Measurements from ENCODE around the gene URB2. TPM values are rescaled to one million over a fixed set of nuclear protein-coding genes. Genes with fewer than 3 reads are reported as not detected.

The URB2 gene
- total RNA-seq, 4 donors from 2014 or later: 2.6 to 6.5 (median 3.2) TPM

DNA sequence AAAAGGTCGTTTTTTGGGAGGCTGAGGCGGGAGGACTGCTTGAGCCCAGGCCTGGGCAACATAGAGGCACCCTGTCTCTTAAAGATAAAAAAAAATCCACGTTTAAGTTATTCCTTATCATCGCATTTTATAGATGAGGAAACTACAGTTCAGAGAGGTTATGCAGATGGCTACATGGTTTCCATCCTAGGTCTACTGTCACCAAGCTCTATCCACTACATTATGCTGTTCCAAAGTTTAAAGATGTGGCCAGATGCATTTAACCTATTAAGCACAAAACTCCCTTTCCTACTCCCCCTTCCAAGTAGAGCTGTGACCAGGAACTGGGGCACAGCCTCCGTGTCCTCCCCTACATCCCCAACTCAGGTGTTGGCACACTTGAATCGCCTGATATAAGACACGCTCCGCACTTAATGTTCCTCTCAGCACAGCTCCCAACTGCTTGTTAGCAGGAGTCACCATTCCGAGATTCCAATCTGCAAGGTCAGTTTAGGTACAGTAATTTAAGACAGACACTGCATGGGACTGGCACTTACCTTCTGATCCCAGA lies 1.5 kb upstream of the URB2 start:
- in situ Hi-C loops (cut with MboI; ENCODE audit: low pct_ligation_motif_present in 1 of 4, low pct_unique_long_range_greater_than_20kb in 1 of 4, low sequenced_read_pairs in 3 of 4): loop anchor here in 2 of 4 donors (10.0 kb wide), 2 partner anchors 50 to 60 kb away; no protein-coding TSS in a partner anchor

DNA sequence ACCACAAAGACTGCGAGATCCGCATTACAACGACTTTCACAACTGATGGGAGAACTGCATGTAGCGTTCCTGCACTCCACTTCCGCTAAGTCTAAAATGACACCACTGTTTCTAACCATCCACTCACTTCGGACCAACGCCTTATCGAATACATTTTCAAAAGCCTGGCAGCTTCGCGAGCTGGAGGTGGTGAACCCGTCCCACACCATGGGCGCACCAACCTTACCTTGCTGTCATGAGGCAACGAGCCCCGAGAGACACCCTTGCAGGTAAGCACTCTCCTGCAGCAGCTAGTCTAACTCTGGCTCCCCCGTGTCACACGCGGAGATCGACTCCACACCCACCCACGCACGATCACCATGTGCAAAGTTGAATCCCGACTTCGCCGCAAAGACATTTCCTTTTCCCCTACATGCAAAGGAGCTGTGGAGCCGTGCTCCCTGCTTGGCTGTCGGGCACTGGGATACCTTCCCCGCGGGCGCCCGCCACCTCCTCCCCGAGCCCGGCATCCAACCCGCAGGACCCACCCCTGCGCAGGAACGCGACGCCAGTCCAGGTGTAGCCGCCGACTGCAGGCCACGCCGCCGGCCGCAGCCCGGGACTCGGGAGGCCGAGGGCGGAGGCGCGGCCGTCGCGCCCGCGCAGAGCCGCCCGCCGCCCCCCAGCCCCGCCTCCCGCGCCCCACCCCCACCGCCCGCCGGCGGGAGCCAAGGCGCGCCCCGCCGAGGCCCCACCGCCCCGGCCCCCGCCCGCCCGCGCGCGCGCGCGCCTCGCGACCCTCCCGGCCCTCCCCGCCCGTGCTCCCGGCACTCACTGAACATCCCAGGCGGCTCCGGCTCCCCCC lies 754 bp upstream of the URB2 start:
- TF ChIP-seq EP300 (IDR thresholded peaks at IDR 0.05; ENCODE audit: low read depth): no peak
- TF ChIP-seq, protein P1, sequence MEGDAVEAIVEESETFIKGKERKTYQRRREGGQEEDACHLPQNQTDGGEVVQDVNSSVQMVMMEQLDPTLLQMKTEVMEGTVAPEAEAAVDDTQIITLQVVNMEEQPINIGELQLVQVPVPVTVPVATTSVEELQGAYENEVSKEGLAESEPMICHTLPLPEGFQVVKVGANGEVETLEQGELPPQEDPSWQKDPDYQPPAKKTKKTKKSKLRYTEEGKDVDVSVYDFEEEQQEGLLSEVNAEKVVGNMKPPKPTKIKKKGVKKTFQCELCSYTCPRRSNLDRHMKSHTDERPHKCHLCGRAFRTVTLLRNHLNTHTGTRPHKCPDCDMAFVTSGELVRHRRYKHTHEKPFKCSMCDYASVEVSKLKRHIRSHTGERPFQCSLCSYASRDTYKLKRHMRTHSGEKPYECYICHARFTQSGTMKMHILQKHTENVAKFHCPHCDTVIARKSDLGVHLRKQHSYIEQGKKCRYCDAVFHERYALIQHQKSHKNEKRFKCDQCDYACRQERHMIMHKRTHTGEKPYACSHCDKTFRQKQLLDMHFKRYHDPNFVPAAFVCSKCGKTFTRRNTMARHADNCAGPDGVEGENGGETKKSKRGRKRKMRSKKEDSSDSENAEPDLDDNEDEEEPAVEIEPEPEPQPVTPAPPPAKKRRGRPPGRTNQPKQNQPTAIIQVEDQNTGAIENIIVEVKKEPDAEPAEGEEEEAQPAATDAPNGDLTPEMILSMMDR (IDR thresholded peaks at IDR 0.05): no peak
- peak in 1 of 3 donors; percentile 45 for TF ChIP-seq POLR2AphosphoS5 (IDR thresholded peaks at IDR 0.05)
- Histone ChIP-seq H3K36me3 (no peaks in the 10 kb centered on the region), H3K27ac (peak overlapping the region; percentile 89 to 96 (median 94)), H3K4me3 (peak overlapping the region; percentile 44 to 99 (median 78)), H3K27me3 (no peaks in the 10 kb centered on the region), H3K4me1 (peaks cover 14 to 32% (median 18%) of the 10 kb centered on the region in 4 donors), H3K9me3 (no peaks in the 10 kb centered on the region)
- intact Hi-C loops (cut with DNase I; ENCODE audit: low total_unique reads): loop anchor here (5.0 kb wide), 1 partner anchor 68 kb away; the partner anchor contains the start of gene ABCB10
- in situ Hi-C loops (cut with MboI; ENCODE audit: low pct_ligation_motif_present in 1 of 4, low pct_unique_long_range_greater_than_20kb in 1 of 4, low sequenced_read_pairs in 3 of 4): loop anchor here in 2 of 4 donors (10.0 kb wide), 2 partner anchors 50 to 60 kb away; no protein-coding TSS in a partner anchor
- DNase-seq: peak; percentile 71
- 0% methylated on average over 7 to 41 of the region's 86 CpGs for WGBS, 2 donors (ENCODE audit: low coverage in 1 of 2)

More for the DNA sequence above, 1.5 kb upstream of the URB2 start:
- no peaks in the 10 kb centered on the region for H3K9me3 ChIP-seq
- DNase-seq: no peak
- peak overlapping the region; percentile 89 to 96 (median 94) for H3K27ac ChIP-seq
- TF ChIP-seq POLR2AphosphoS5 (IDR thresholded peaks at IDR 0.05) (no peak), EP300 (IDR thresholded peaks at IDR 0.05; ENCODE audit: low read depth) (no peak), POLR2A (IDR thresholded peaks at IDR 0.05) (no peak)
- TF ChIP-seq, protein P1 (IDR thresholded peaks at IDR 0.05): no peak
- peaks cover 14 to 32% (median 18%) of the 10 kb centered on the region in 4 donors for H3K4me1 ChIP-seq
- intact Hi-C loops (cut with DNase I; ENCODE audit: low total_unique reads): loop anchor here (5.0 kb wide), 1 partner anchor 67 kb away; the partner anchor contains the start of gene ABCB10
- WGBS, 2 donors (ENCODE audit: low coverage in 1 of 2): 37 to 56% methylated on average over 5 to 9 of the region's 9 CpGs
- H3K4me3 ChIP-seq: peak overlapping the region; percentile 44 to 99 (median 78)
- no peaks in the 10 kb centered on the region for H3K36me3 ChIP-seq
- H3K27me3 ChIP-seq: no peaks in the 10 kb centered on the region

DNA sequence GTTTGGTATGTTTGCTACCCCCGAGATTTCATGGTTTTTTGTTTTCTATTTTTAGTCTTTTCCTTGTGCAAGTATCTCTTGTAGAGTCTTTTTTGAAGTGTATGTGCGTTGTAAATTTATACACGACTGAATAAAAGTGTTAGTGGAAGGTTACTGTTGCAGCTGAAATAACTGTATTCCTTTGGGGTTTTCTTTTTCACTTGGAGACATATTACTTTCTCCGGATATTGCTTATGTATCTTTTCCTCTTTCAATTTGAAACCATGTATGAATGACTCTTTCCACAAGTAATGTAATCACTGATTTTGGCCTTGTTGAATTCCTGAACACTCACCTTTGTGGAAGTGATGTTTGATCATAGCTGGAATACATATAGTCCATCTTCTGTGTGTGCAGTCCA lies 956 bp downstream of the URB2 start:
- peaks cover 14 to 29% (median 18%) of the 10 kb centered on the region in 4 donors for H3K4me1 ChIP-seq
- WGBS, 2 donors (ENCODE audit: low coverage in 1 of 2): 4 to 9% methylated on average over 4 of the region's 4 CpGs
- H3K9me3 ChIP-seq: no peaks in the 10 kb centered on the region
- H3K27ac ChIP-seq: peak overlapping the region in 3 of 4 donors; percentile 89 to 96 (median 93)
- H3K36me3 ChIP-seq: no peaks in the 10 kb centered on the region
- in situ Hi-C loops (cut with MboI; ENCODE audit: low pct_ligation_motif_present in 1 of 4, low pct_unique_long_range_greater_than_20kb in 1 of 4, low sequenced_read_pairs in 3 of 4) (loop anchor here in 2 of 4 donors (10.0 kb wide), 2 partner anchors 52 to 62 kb away; no protein-coding TSS in a partner anchor), intact Hi-C loops (cut with DNase I; ENCODE audit: low total_unique reads) (loop anchor here (5.0 kb wide), 1 partner anchor 70 kb away; the partner anchor contains the start of gene ABCB10)
- H3K4me3 ChIP-seq: peak overlapping the region in 3 of 4 donors; percentile 74 to 99 (median 83)
- TF ChIP-seq EP300 (IDR thresholded peaks at IDR 0.05; ENCODE audit: low read depth) (no peak), POLR2AphosphoS5 (IDR thresholded peaks at IDR 0.05) (no peak)
- TF ChIP-seq, protein P1 (IDR thresholded peaks at IDR 0.05): no peak
- no peaks in the 10 kb centered on the region for H3K27me3 ChIP-seq
- DNase-seq: no peak

DNA sequence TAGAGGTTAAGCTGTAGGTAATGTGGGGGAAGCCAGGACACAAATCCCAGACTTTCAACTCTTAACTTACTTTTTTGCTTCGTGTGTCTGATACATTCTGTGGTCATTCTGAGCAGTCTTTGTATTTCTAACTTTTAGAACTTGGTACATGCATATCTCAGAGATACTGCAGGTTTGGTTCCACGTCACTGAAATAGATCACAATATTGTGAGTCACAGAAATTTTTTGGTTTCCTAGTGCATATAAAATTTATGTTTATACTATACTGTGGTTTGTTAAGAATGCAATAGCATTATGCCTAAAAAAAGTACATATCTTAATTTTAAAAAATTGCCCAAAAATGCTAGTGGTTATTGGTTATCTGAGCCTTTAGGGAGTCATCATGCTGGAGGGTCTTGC lies 3.2 kb downstream of the URB2 start:
- in situ Hi-C loops (cut with MboI; ENCODE audit: low pct_ligation_motif_present in 1 of 4, low pct_unique_long_range_greater_than_20kb in 1 of 4, low sequenced_read_pairs in 3 of 4) (loop anchor here in 2 of 4 donors (10.0 kb wide), 2 partner anchors 54 to 64 kb away; no protein-coding TSS in a partner anchor), intact Hi-C loops (cut with DNase I; ENCODE audit: low total_unique reads) (loop anchor here (5.0 kb wide), 1 partner anchor 72 kb away; the partner anchor contains the start of gene ABCB10)
- no peak for TF ChIP-seq EP300 (IDR thresholded peaks at IDR 0.05; ENCODE audit: low read depth)
- TF ChIP-seq, protein P1 (IDR thresholded peaks at IDR 0.05): no peak
- TF ChIP-seq POLR2A (IDR thresholded peaks at IDR 0.05): no peak
- TF ChIP-seq POLR2AphosphoS5 (IDR thresholded peaks at IDR 0.05): no peak
- Histone ChIP-seq H3K27ac (no peak overlapping the region), H3K9me3 (no peaks in the 10 kb centered on the region), H3K27me3 (no peaks in the 10 kb centered on the region), H3K4me1 (peaks cover 6 to 20% (median 13%) of the 10 kb centered on the region in 4 donors), H3K4me3 (no peak overlapping the region), H3K36me3 (peaks cover 0 to 6% (median 0%) of the 10 kb centered on the region in 4 donors)
- no peak for DNase-seq
- WGBS, 2 donors (ENCODE audit: low coverage in 1 of 2): 85 to 100% methylated on average over 2 of the region's 2 CpGs
